K562 (cell line): ENCODE data around the gene SPEM2. TPM values are rescaled to one million over a fixed set of nuclear protein-coding genes. Genes with fewer than 3 reads are reported as not detected.

Experiments used
- ATAC-seq: fragments of 200-7000 bp; cut with Tn5 transposase; 3 replicates; pipeline ENCODE4 v1.9.1; 2020; ENCODE audit warnings: moderate library complexity
- BruUV-seq: library from RNA; stranded (reverse); fragments of 400-500 nt; replicated peaks from 2 replicates; lab custom pipeline; 2021; lab: Mats Ljungman, UMichigan
- CTCF ChIA-PET: fragments of 300-600 bp; formaldehyde crosslinking; extraction: SDS; loops from one replicate; lab custom pipeline; 2021; ENCODE audit warnings: low intra/inter-chr PET ratio; lab: Yijun Ruan, JAX
- POLR2A ChIA-PET: fragments of 300-600, 350-650 bp; sonication (Branson Sonifier 250); formaldehyde crosslinking; extraction: SDS; loops from one replicate; lab custom pipeline; 2021; ENCODE audit warnings: antibody characterized with exemption, inconsistent platforms; lab: Yijun Ruan, JAX
- DNase-seq, 4 experiments: peaks; one replicate each; pipeline versions ENCODE4 v3.0.0 to v3.0.0-alpha.2; 2011 to 2018; ENCODE audit warnings: low spot score in 3 of 4, mixed read lengths in 3 of 4; ENCODE audit errors: extremely low read depth in 1 of 4
- FAIRE-seq: peaks from 2 replicates; lab custom pipeline; 2011; peaks lifted over from hg19 to GRCh38; lab: Jason Lieb, UNC
- H2AFZ ChIP-seq: 2 replicates; pipeline ENCODE4 v1.6.0; 2011; ENCODE audit warnings: low read depth, low read length, control low read depth, inconsistent platforms
- H3K27ac ChIP-seq: fragments of 200-600 bp; 3 replicates; pipeline ENCODE4 v1.8.0; 2011; ENCODE audit warnings: low read depth, mild to moderate bottlenecking, control low read depth, inconsistent platforms, low read length, moderate library complexity, mixed read lengths; ENCODE audit errors: extremely low read depth
- H3K27me3 ChIP-seq, 2 experiments: fragments of 300-600 bp in 1 of 2; 2 replicates in 1 of 2; 3 replicates in 1 of 2; pipeline versions ENCODE4 v1.6.0 to v1.8.0; 2011; ENCODE audit warnings: inconsistent platforms in 2 of 2, low read length in 2 of 2, mild to moderate bottlenecking in 1 of 2, mixed read lengths in 1 of 2, moderate library complexity in 1 of 2; ENCODE audit not compliant: control insufficient read depth in 2 of 2, insufficient read depth in 2 of 2
- H3K36me3 ChIP-seq: fragments of 300-600 bp; 3 replicates; pipeline ENCODE4 v1.8.0; 2011; ENCODE audit warnings: mild to moderate bottlenecking, low read length, inconsistent platforms; ENCODE audit not compliant: control insufficient read depth, insufficient read depth
- H3K4me1 ChIP-seq, 2 experiments: fragments of 200-600 bp in 1 of 2; replicated peaks in 1 of 2; 2 replicates in 1 of 2; 3 replicates in 1 of 2; pipeline versions ENCODE4 v1.5.1 to v1.8.0; 2011; ENCODE audit warnings: inconsistent platforms in 2 of 2, low read length in 2 of 2, mild to moderate bottlenecking in 1 of 2, mixed read lengths in 1 of 2, moderate library complexity in 1 of 2; ENCODE audit not compliant: control insufficient read depth in 2 of 2, insufficient read depth in 2 of 2
- H3K4me2 ChIP-seq: 2 replicates; pipeline ENCODE4 v1.6.1; 2011; ENCODE audit warnings: low read length, control low read depth, inconsistent platforms, mixed read lengths; ENCODE audit not compliant: insufficient read depth
- H3K4me3 ChIP-seq: fragments of 200-600 bp; sonication (generic), shearing (Covaris generic); 2 replicates; pipeline ENCODE4 v1.5.1; 2016; ENCODE audit warnings: control low read depth, inconsistent platforms
- H3K79me2 ChIP-seq: fragments of 200-600 bp; 3 replicates; pipeline ENCODE4 v1.8.0; 2011; ENCODE audit warnings: low read length, inconsistent platforms; ENCODE audit not compliant: control insufficient read depth, insufficient read depth
- H3K9ac ChIP-seq, 2 experiments: 2 replicates each; pipeline versions ENCODE4 v1.6.0 to v1.6.1; 2011; ENCODE audit warnings: low read depth in 2 of 2, low read length in 2 of 2, control low read depth in 1 of 2, inconsistent platforms in 1 of 2, mild to moderate bottlenecking in 1 of 2, mixed read lengths in 1 of 2; ENCODE audit not compliant: insufficient read depth in 1 of 2
- H3K9me1 ChIP-seq: one replicate; pipeline ENCODE4 v1.6.0; 2011; ENCODE audit warnings: inconsistent platforms, mild to moderate bottlenecking, low read length, moderate library complexity; ENCODE audit not compliant: control insufficient read depth, insufficient read depth
- H3K9me3 ChIP-seq: replicated peaks from 2 replicates; pipeline ENCODE4 v1.5.1; 2011; ENCODE audit warnings: low read depth, low read length, inconsistent platforms; ENCODE audit not compliant: control insufficient read depth, insufficient read depth
- H4K20me1 ChIP-seq: replicated peaks from 2 replicates; pipeline ENCODE4 v1.6.1; 2011; ENCODE audit warnings: low read length, inconsistent platforms, mixed read lengths; ENCODE audit not compliant: control insufficient read depth, insufficient read depth
- MTA3 ChIP-seq: fragments of 450-650 bp; formaldehyde crosslinking; IDR thresholded peaks from 2 replicates; pipeline ENCODE4 v1.6.1; 2017; ENCODE audit warnings: mild to moderate bottlenecking, borderline replicate concordance
- RFX1 ChIP-seq: fragments of 450-650 bp; IDR thresholded peaks from 2 replicates; pipeline ENCODE4 v1.6.1; 2016; ENCODE audit warnings: mild to moderate bottlenecking, moderate library complexity
- WHSC1 ChIP-seq: IDR thresholded peaks from one replicate; pipeline ENCODE4 v1.6.1; 2012; ENCODE audit warnings: low read length, control low read depth, inconsistent platforms
- ZNF695 ChIP-seq: fragments of 450-650 bp; formaldehyde crosslinking; IDR thresholded peaks from 2 replicates; pipeline ENCODE4 v1.4.0; 2020; ENCODE audit warnings: mild to moderate bottlenecking, moderate library complexity
- WGBS: fragments of 100-300 bp; shearing (Covaris generic); methylation state at CpG from one replicate; pipeline ENCODE4 v1.1.6; 2016; ENCODE audit warnings: low coverage, mixed read lengths; ENCODE audit not compliant: insufficient coverage; ENCODE audit errors: missing lambda C conversion rate; 5-methylcytosine and 5-hydroxymethylcytosine counted together
- in situ Hi-C: fragments of 300-500 bp; cut with MboI; formaldehyde crosslinking; loops from 4 replicates; pipeline ENCODE4 v1.15.0; 2018; ENCODE audit warnings: inconsistent platforms, mixed read lengths
- intact Hi-C: fragments of 100-400 bp; cut with micrococcal nuclease; formaldehyde crosslinking; loops from 2 replicates; pipeline ENCODE4 v1.14.2; 2022
- polyA plus RNA-seq, 8 experiments: library from polyadenylated mRNA; depleted of rRNA in 4 of 8; stranded (reverse) in 5 of 8; unstranded in 3 of 8; fragments of >200 nt; fragmentation: Nextera tagmentation in 2 of 8; fragmentation: Illumina TruSeq in 1 of 8; extraction: Ambion mirVana in 2 of 8; extraction: Trizol in 1 of 8; gene quantifications; 2 replicates each; pipeline versions ENCODE4 v1.2.1 to v1.2.3, GENCODE V29; 2011 to 2014; ENCODE audit warnings: inconsistent platforms in 1 of 8, missing spikeins in 1 of 8
- total RNA-seq, 7 experiments: library from RNA; depleted of rRNA in 6 of 7; stranded (reverse); fragments of >200 nt in 6 of 7; fragmentation: Illumina TruSeq in 2 of 7; extraction: Trizol in 2 of 7; gene quantifications; 2 replicates each; pipeline versions ENCODE4 v1.2.1 to v1.2.3, GENCODE V29; 2011 to 2021; ENCODE audit warnings: low replicate concordance in 1 of 7
- TF ChIP-seq, protein P1 (sequence below): sonication (generic); formaldehyde crosslinking; IDR thresholded peaks from 2 replicates; pipeline ENCODE4 v1.8.1; 2023; ENCODE audit warnings: mild to moderate bottlenecking, missing genetic modification reagents, moderate library complexity

Gene SPEM2
- total and polyA plus RNA-seq, 9 of the 15 experiments (the other 6 are each of a cell fraction or from before 2014, with no cell fraction given) = not detected

DNA sequence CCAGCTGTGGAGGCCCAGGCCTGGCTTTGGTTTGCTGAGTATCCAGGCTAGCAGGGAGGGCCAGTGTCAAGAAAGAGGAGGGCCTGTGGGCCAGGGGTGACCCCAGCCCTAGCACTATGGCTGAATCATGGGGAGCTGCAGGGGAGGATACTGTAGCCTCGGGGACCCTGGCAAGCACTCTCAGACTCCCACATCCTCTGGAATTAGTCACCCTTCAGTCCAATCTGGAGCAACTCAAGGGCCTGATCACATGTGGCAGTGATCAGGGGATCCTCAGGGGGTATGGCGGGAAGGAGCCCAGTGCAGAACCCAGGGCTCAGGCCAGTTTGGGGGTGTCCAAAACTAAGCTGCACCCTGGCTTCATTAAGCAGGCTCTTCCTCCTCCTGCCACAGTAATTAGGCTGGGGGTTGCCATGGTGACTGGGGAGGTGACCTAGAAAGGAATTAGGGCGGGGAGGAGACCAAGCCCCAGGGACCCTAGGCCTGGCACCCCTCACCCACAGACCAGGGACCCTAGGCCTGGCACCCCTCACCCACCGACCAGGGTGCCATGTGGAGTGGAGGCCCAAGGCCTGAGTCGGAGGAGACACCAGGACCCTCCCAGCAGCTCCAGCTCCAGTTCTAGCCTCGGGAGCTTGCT lies 11.9 kb upstream of the SPEM2 start:
- 0 out of 3 replicates have a peak, but pooled peaks cover 3% of the 10 kb centered on the region for H3K36me3 ChIP-seq
- ChIA-PET CTCF (no interaction called here), POLR2A (interaction anchor here (1.1 kb wide), 1 partner anchor 8 kb away, joined by 3 read pairs; no protein-coding TSS in a partner anchor)
- FAIRE-seq (no peak), DNase-seq (no peak), ATAC-seq (no peak)
- H3K9me3 ChIP-seq = no peaks in the 10 kb centered on the region
- H3K4me3 ChIP-seq = no peak overlapping the region
- no peaks in the 10 kb centered on the region for H4K20me1 ChIP-seq
- 35% methylated on average over 6 of the region's 6 CpGs for WGBS
- H3K9ac ChIP-seq = no peak overlapping the region
- in situ Hi-C loops = no loop called here
- no peaks in the 10 kb centered on the region for H3K79me2 ChIP-seq
- TF ChIP-seq RFX1 (peak; percentile 79), MTA3 (no peak), WHSC1 (no peak), ZNF695 (CRISPR knock-in tag) (no peak)
- TF ChIP-seq, protein P1, sequence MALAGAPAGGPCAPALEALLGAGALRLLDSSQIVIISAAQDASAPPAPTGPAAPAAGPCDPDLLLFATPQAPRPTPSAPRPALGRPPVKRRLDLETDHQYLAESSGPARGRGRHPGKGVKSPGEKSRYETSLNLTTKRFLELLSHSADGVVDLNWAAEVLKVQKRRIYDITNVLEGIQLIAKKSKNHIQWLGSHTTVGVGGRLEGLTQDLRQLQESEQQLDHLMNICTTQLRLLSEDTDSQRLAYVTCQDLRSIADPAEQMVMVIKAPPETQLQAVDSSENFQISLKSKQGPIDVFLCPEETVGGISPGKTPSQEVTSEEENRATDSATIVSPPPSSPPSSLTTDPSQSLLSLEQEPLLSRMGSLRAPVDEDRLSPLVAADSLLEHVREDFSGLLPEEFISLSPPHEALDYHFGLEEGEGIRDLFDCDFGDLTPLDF (CRISPR knock-in tag) = no peak
- peaks cover 0 to 16% of the 10 kb centered on the region in 2 experiments; a peak in 2 of 5 replicates for H3K4me1 ChIP-seq
- H3K4me2 ChIP-seq = no peak overlapping the region
- BruUV-seq = no TSS peak
- no peak overlapping the region for H3K27ac ChIP-seq
- no peaks in the 10 kb centered on the region for H3K9me1 ChIP-seq
- H2AFZ ChIP-seq = no peak overlapping the region
- intact Hi-C loops = no loop called here
- no peaks in the 10 kb centered on the region for H3K27me3 ChIP-seq
